ENCODE results near the gene OAS2.

OAS2 gene

DNA sequence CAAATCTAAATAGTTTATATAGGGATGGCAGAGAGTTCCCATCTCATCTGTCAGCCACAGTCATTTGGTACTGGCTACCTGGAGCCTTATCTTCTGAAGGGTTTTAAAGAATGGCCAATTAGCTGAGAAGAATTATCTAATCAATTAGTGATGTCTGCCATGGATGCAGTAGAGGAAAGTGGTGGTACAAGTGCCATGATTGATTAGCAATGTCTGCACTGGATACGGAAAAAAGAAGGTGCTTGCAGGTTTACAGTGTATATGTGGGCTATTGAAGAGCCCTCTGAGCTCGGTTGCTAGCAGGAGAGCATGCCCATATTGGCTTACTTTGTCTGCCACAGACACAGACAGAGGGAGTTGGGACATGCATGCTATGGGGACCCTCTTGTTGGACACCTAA is 7.9 kb upstream of the OAS2 start:
- no peak overlapping the region for H3K27ac ChIP-seq (ENCODE audit: low read depth, low read length, severe bottlenecking)
- H3K9me3 ChIP-seq (ENCODE audit: control insufficient read depth, low read length), result no peaks in the 10 kb centered on the region
- no peak overlapping the region for H3K4me3 ChIP-seq (ENCODE audit: extremely low read depth, insufficient read depth, low read length, poor library complexity, severe bottlenecking)
- WGBS, 2 experiments (ENCODE audit: insufficient coverage in 2 of 2), result 100% methylated on average over 2 of the region's 2 CpGs
- H3K4me1 ChIP-seq (ENCODE audit: control insufficient read depth, insufficient read depth, low read length, poor library complexity, severe bottlenecking), result no peaks in the 10 kb centered on the region
- no peaks in the 10 kb centered on the region for H3K36me3 ChIP-seq (ENCODE audit: control insufficient read depth, insufficient read depth, low read length)

GRCh38 chr12:112971248-112971647 is 7.1 kb upstream of the OAS2 start:
- H3K27ac ChIP-seq (ENCODE audit: low read depth, low read length, severe bottlenecking), result no peak overlapping the region
- no peaks in the 10 kb centered on the region for H3K36me3 ChIP-seq (ENCODE audit: control insufficient read depth, insufficient read depth, low read length)
- 77 to 91% methylated on average over 2 to 4 of the region's 5 CpGs for WGBS, 2 experiments (ENCODE audit: insufficient coverage in 2 of 2)

GRCh38 chr12:112973011-112973735 is 5.1 kb upstream of the OAS2 start:
- WGBS, 2 experiments (ENCODE audit: insufficient coverage in 2 of 2), result 83 to 88% methylated on average over 1 of the region's 4 CpGs
- Histone ChIP-seq H3K9me3 (ENCODE audit: control insufficient read depth, low read length) (no peaks in the 10 kb centered on the region), H3K4me3 (ENCODE audit: extremely low read depth, insufficient read depth, low read length, poor library complexity, severe bottlenecking) (no peak overlapping the region), H3K4me1 (ENCODE audit: control insufficient read depth, insufficient read depth, low read length, poor library complexity, severe bottlenecking) (no peaks in the 10 kb centered on the region), H3K36me3 (ENCODE audit: control insufficient read depth, insufficient read depth, low read length) (no peaks in the 10 kb centered on the region), H3K27ac (ENCODE audit: low read depth, low read length, severe bottlenecking) (no peak overlapping the region)

More at GRCh38 chr12:112971248-112971647, 7.1 kb upstream of the OAS2 start:
- Histone ChIP-seq H3K4me1 (ENCODE audit: control insufficient read depth, insufficient read depth, low read length, poor library complexity, severe bottlenecking) (no peaks in the 10 kb centered on the region), H3K9me3 (ENCODE audit: control insufficient read depth, low read length) (no peaks in the 10 kb centered on the region), H3K4me3 (ENCODE audit: extremely low read depth, insufficient read depth, low read length, poor library complexity, severe bottlenecking) (no peak overlapping the region)

DNA sequence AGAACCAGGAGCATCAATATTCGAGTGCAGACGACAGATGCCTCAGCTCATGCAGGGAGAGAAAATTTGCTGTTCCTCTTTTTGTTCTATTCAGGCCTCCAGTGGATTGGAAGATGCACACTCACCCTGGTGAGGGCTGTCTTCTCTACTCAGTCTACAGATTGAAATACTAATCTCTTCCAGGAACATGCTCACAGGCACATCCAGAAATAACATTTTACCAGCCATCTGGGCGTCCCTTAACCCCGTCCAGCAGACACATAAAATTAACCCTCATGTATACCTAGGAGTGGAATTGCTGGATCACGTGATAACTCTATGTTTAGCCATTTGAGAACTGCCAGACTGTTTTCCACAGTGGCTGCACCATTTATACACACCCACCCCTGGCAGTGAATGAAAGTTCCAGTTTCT is 4.5 kb upstream of the OAS2 start:
- Histone ChIP-seq H3K9me3 (ENCODE audit: control insufficient read depth, low read length) (no peaks in the 10 kb centered on the region), H3K4me1 (ENCODE audit: control insufficient read depth, insufficient read depth, low read length, poor library complexity, severe bottlenecking) (no peaks in the 10 kb centered on the region), H3K27ac (ENCODE audit: low read depth, low read length, severe bottlenecking) (no peak overlapping the region), H3K4me3 (ENCODE audit: extremely low read depth, insufficient read depth, low read length, poor library complexity, severe bottlenecking) (no peak overlapping the region), H3K36me3 (ENCODE audit: control insufficient read depth, insufficient read depth, low read length) (no peaks in the 10 kb centered on the region)
- WGBS, 2 experiments (ENCODE audit: insufficient coverage in 2 of 2), result 77 to 86% methylated on average over 4 to 5 of the region's 5 CpGs

GRCh38 chr12:112974904-112975303 is 3.4 kb upstream of the OAS2 start:
- no peaks in the 10 kb centered on the region for H3K36me3 ChIP-seq (ENCODE audit: control insufficient read depth, insufficient read depth, low read length)
- no peaks in the 10 kb centered on the region for H3K9me3 ChIP-seq (ENCODE audit: control insufficient read depth, low read length)
- WGBS, 2 experiments (ENCODE audit: insufficient coverage in 2 of 2), result 93 to 96% methylated on average over 6 to 7 of the region's 7 CpGs
- H3K4me1 ChIP-seq (ENCODE audit: control insufficient read depth, insufficient read depth, low read length, poor library complexity, severe bottlenecking), result no peaks in the 10 kb centered on the region
- H3K27ac ChIP-seq (ENCODE audit: low read depth, low read length, severe bottlenecking), result no peak overlapping the region
- no peak overlapping the region for H3K4me3 ChIP-seq (ENCODE audit: extremely low read depth, insufficient read depth, low read length, poor library complexity, severe bottlenecking)

DNA sequence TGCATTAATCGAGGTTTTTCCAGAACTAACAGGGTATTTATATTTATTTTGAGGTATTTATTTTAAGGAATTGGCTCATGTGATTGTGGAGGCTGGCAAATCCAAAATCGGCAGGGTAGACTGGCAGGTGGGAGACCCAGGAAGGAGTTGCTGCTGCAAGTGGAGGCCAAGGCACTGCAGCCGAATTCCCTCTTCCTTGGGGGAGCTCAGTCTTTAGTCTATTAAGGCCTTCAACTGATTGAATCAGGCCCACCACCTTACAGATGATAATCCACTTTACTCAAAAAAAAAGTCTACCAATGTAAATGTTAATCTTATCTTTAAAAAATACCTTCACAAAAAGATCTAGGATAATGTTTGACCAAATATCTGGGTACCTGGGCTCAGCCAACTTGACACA is 1.2 kb upstream of the OAS2 start:
- no peak overlapping the region for H3K4me3 ChIP-seq (ENCODE audit: extremely low read depth, insufficient read depth, low read length, poor library complexity, severe bottlenecking)
- H3K9me3 ChIP-seq (ENCODE audit: control insufficient read depth, low read length), result no peaks in the 10 kb centered on the region
- no peaks in the 10 kb centered on the region for H3K4me1 ChIP-seq (ENCODE audit: control insufficient read depth, insufficient read depth, low read length, poor library complexity, severe bottlenecking)
- no peaks in the 10 kb centered on the region for H3K36me3 ChIP-seq (ENCODE audit: control insufficient read depth, insufficient read depth, low read length)
- WGBS, 2 experiments (ENCODE audit: insufficient coverage in 2 of 2), result 88 to 100% methylated on average over 1 to 2 of the region's 3 CpGs
- H3K27ac ChIP-seq (ENCODE audit: low read depth, low read length, severe bottlenecking), result no peak overlapping the region

DNA sequence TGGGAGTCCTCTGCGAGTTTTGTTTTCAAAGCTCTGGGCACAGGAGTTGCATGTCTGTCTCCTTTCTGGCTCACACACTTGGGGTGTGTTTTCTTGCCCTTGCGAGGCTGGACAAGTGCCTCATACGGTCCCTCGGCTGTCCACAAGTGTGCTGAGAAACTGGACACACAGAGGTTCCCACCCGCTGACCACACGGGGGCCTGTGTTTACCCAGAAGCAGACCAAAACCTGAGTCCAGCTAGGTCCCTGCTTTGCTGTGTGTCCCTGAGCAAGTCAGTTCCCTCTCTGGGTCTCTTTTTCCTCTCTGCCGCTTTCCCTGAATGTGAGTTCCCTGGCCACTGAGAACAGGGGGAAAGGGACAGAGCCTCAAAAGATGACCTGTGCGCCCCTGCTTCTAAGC is 678 bp upstream of the OAS2 start:
- 95 to 96% methylated on average over 6 of the region's 8 CpGs for WGBS, 2 experiments (ENCODE audit: insufficient coverage in 2 of 2)
- Histone ChIP-seq H3K4me1 (ENCODE audit: control insufficient read depth, insufficient read depth, low read length, poor library complexity, severe bottlenecking) (no peaks in the 10 kb centered on the region), H3K27ac (ENCODE audit: low read depth, low read length, severe bottlenecking) (no peak overlapping the region), H3K36me3 (ENCODE audit: control insufficient read depth, insufficient read depth, low read length) (no peaks in the 10 kb centered on the region), H3K4me3 (ENCODE audit: extremely low read depth, insufficient read depth, low read length, poor library complexity, severe bottlenecking) (no peak overlapping the region), H3K9me3 (ENCODE audit: control insufficient read depth, low read length) (no peaks in the 10 kb centered on the region)

DNA sequence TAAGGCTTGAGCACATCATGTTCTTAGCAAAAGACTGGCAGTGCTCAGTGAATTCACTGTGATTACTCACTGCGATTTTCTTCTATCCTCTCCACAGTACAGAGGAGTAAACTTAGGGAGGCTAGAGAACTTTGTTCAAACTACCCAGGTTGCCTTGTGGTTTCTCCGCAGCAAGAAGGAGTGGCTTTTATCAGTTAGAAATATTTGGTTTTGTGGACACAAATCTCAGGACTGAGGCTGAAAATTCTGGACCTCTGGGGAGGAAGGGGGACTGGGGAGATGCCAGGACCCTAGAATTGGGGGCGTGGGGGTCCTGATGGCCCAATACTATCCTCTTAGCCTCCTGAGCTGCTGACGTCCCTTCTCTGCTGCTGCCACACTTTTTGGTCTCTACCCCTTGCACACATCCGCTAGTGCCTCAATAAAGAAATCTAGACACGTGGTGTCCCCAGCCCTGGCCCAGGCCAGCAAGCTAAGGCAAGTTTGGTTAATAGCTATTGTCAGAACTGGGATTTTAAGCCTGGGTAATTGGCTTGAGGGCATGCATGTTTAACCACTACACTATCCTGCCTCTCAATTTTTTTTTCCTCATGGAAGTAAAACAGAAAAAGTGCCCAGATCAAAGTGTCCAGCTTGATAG is 842 bp downstream of the OAS2 start:
- 93 to 100% methylated on average over 3 of the region's 6 CpGs for WGBS, 2 experiments (ENCODE audit: insufficient coverage in 2 of 2)
- Histone ChIP-seq H3K27ac (ENCODE audit: low read depth, low read length, severe bottlenecking) (no peak overlapping the region), H3K4me3 (ENCODE audit: extremely low read depth, insufficient read depth, low read length, poor library complexity, severe bottlenecking) (no peak overlapping the region), H3K9me3 (ENCODE audit: control insufficient read depth, low read length) (no peaks in the 10 kb centered on the region), H3K4me1 (ENCODE audit: control insufficient read depth, insufficient read depth, low read length, poor library complexity, severe bottlenecking) (no peaks in the 10 kb centered on the region), H3K36me3 (ENCODE audit: control insufficient read depth, insufficient read depth, low read length) (no peaks in the 10 kb centered on the region)

- Histone ChIP-seq H3K4me1 (ENCODE audit: control insufficient read depth, insufficient read depth, low read length, poor library complexity, severe bottlenecking) (no peaks in the 10 kb centered on the region), H3K27ac (ENCODE audit: low read depth, low read length, severe bottlenecking) (no peak overlapping the region), H3K36me3 (ENCODE audit: control insufficient read depth, insufficient read depth, low read length) (no peaks in the 10 kb centered on the region), H3K9me3 (ENCODE audit: control insufficient read depth, low read length) (peaks cover 7% of the 10 kb centered on the region), H3K4me3 (ENCODE audit: extremely low read depth, insufficient read depth, low read length, poor library complexity, severe bottlenecking) (no peak overlapping the region)
- no CpG with 5 or more reads among the region's 4 CpGs for WGBS, 2 experiments (ENCODE audit: insufficient coverage in 2 of 2)
Measured at GRCh38 chr12:112980491-112981158, 2.3 kb downstream of the OAS2 start.

GRCh38 chr12:112985642-112986290 is 7.4 kb downstream of the OAS2 start:
- Histone ChIP-seq H3K36me3 (ENCODE audit: control insufficient read depth, insufficient read depth, low read length) (no peaks in the 10 kb centered on the region), H3K9me3 (ENCODE audit: control insufficient read depth, low read length) (peaks cover 7% of the 10 kb centered on the region), H3K4me1 (ENCODE audit: control insufficient read depth, insufficient read depth, low read length, poor library complexity, severe bottlenecking) (no peaks in the 10 kb centered on the region), H3K27ac (ENCODE audit: low read depth, low read length, severe bottlenecking) (no peak overlapping the region), H3K4me3 (ENCODE audit: extremely low read depth, insufficient read depth, low read length, poor library complexity, severe bottlenecking) (no peak overlapping the region)
- WGBS, 2 experiments (ENCODE audit: insufficient coverage in 2 of 2), result 80 to 90% methylated on average over 1 of the region's 1 CpG
